Right lung (tissue), 5 donors: Measurements from ENCODE around the gene CTDP1. TPM values are rescaled to one million over a fixed set of nuclear protein-coding genes. Genes with fewer than 3 reads are reported as not detected.

Experiments
- DNase-seq, 2 donors: peaks; one replicate each; pipeline ENCODE4 v3.0.0-alpha.2; 2013
- polyA plus RNA-seq, 5 donors: library from polyadenylated mRNA; unstranded; fragments of 120-200 nt; gene quantifications; one replicate each; pipeline versions ENCODE4 v1.2.1 to v1.2.3, GENCODE V29; 2013; ENCODE audit warnings: inconsistent platforms in 1 of 5, low replicate concordance in 1 of 5; ENCODE audit not compliant: insufficient read length in 5 of 5, insufficient read depth in 1 of 5

Gene CTDP1
- polyA plus RNA-seq, 5 donors: 8.0 to 13.9 (median 10.1) TPM

GRCh38 chr18:79760348-79760747 lies 80.7 kb downstream of the CTDP1 start:
- no peak for DNase-seq

GRCh38 chr18:79760881-79761280 lies 81.3 kb downstream of the CTDP1 start:
- DNase-seq: no peak

- no peak for DNase-seq
Observed at GRCh38 chr18:79763407-79763806, 83.8 kb downstream of the CTDP1 start.

- no peak for DNase-seq
Observed at GRCh38 chr18:79764131-79764530, 84.5 kb downstream of the CTDP1 start.

GRCh38 chr18:79765491-79766245 lies 86.1 kb downstream of the CTDP1 start:
- no peak for DNase-seq

- no peak for DNase-seq
Observed at GRCh38 chr18:79766308-79766707, 86.7 kb downstream of the CTDP1 start.

- no peak for DNase-seq
Observed at GRCh38 chr18:79768745-79769144, 89.1 kb downstream of the CTDP1 start.

- DNase-seq: no peak
Observed at GRCh38 chr18:79769698-79770500, 90.3 kb downstream of the CTDP1 start.

- no peak for DNase-seq
Observed at GRCh38 chr18:79770501-79770815, 90.9 kb downstream of the CTDP1 start.

GRCh38 chr18:79770826-79771225 lies 91.2 kb downstream of the CTDP1 start:
- no peak for DNase-seq

GRCh38 chr18:79771446-79772107 lies 92.0 kb downstream of the CTDP1 start:
- no peak for DNase-seq

- no peak for DNase-seq
Observed at GRCh38 chr18:79772108-79772864, 92.7 kb downstream of the CTDP1 start.

- no peak for DNase-seq
Observed at GRCh38 chr18:79772865-79773696, 93.5 kb downstream of the CTDP1 start.

GRCh38 chr18:79774111-79774510 lies 94.5 kb downstream of the CTDP1 start:
- no peak for DNase-seq

- no peak for DNase-seq
Observed at GRCh38 chr18:79775441-79776221, 96.0 kb downstream of the CTDP1 start.

GRCh38 chr18:79776674-79777073 lies 97.1 kb downstream of the CTDP1 start:
- DNase-seq: no peak

GRCh38 chr18:79778291-79778791 lies 98.7 kb downstream of the CTDP1 start:
- DNase-seq: no peak

- DNase-seq: no peak
Observed at GRCh38 chr18:79779021-79779699, 99.6 kb downstream of the CTDP1 start.

- DNase-seq: no peak
Observed at GRCh38 chr18:79779700-79780190, 100.1 kb downstream of the CTDP1 start.
